Fibroblast of pulmonary artery (primary cell): Measurements from ENCODE around the gene ATG4D.

Experiments
- DNase-seq: peaks from one replicate; pipeline ENCODE4 v3.0.0-alpha.2; 2010; ENCODE audit warnings: low read depth
- H3K4me3 ChIP-seq: replicated peaks from 2 replicates; pipeline ENCODE4 v1.5.1; 2011; ENCODE audit warnings: low read depth, mild to moderate bottlenecking, control low read depth, low read length, moderate library complexity
- CTCF ChIP-seq: IDR thresholded peaks from 2 replicates; pipeline ENCODE4 v1.5.1; 2011; ENCODE audit warnings: mild to moderate bottlenecking, control low read depth, low read length, inconsistent platforms; ENCODE audit errors: missing control alignments

ATG4D gene

GRCh38 chr19:10503002-10503789 is 40.5 kb upstream of the ATG4D start, which contains the start of gene KEAP1:
Gene KEAP1, minus strand, starts transcription at chr19:10503356. Its CDS starts 3,323 bp downstream, at chr19:10500033.
- peak within 1 kb of the TSS; percentile 89 for H3K4me3 ChIP-seq
- TF ChIP-seq CTCF = no peak
- DNase-seq = peak; percentile 28

- DNase-seq = peak; percentile 72
- TF ChIP-seq CTCF = peak; percentile 81
- no peak overlapping the region for H3K4me3 ChIP-seq
Measured at GRCh38 chr19:10505583-10506229, 38.0 kb upstream of the ATG4D start.

GRCh38 chr19:10508036-10508435 is 35.7 kb upstream of the ATG4D start:
- TF ChIP-seq CTCF = no peak
- no peak for DNase-seq
- H3K4me3 ChIP-seq = no peak overlapping the region

- no peak overlapping the region for H3K4me3 ChIP-seq
- no peak for TF ChIP-seq CTCF
- no peak for DNase-seq
Measured at GRCh38 chr19:10508707-10509106, 35.0 kb upstream of the ATG4D start.

- H3K4me3 ChIP-seq = no peak overlapping the region
- TF ChIP-seq CTCF = peak; percentile 63
- DNase-seq = no peak
Measured at GRCh38 chr19:10510301-10510802, 33.4 kb upstream of the ATG4D start.

- TF ChIP-seq CTCF = no peak
- DNase-seq = no peak
- H3K4me3 ChIP-seq = no peak overlapping the region
Measured at GRCh38 chr19:10513223-10513622, 30.5 kb upstream of the ATG4D start.
